PC-9 (cell line): Measurements from ENCODE around the gene CCDC192. TPM values are rescaled to one million over a fixed set of nuclear protein-coding genes. Genes with fewer than 3 reads are reported as not detected.

Experiments used
- BruUV-seq: library from RNA; stranded (reverse); fragments of 400-500 nt; replicated peaks from 2 replicates; lab custom pipeline; 2021; lab: Mats Ljungman, UMichigan
- CTCF ChIA-PET: fragments of 300-600 bp; sonication (Branson Sonifier 250); formaldehyde crosslinking; loops from one replicate; lab custom pipeline; 2022; ENCODE audit warnings: antibody characterized with exemption; lab: Charles Lee
- POLR2A ChIA-PET: fragments of 300-600 bp; sonication (Branson Sonifier 250); formaldehyde crosslinking; loops from one replicate; lab custom pipeline; 2022; ENCODE audit warnings: antibody characterized with exemption; ENCODE audit not compliant: unreplicated experiment; lab: Charles Lee
- DNase-seq, 2 experiments: peaks; one replicate each; pipeline versions ENCODE4 v3.0.0 to v3.0.0-alpha.2; 2015 to 2022; ENCODE audit warnings: mixed read lengths in 1 of 2
- H2AFZ ChIP-seq: fragments of 200-600 bp; sonication (generic); 2 replicates; pipeline ENCODE4 v1.8.1; 2017; ENCODE audit warnings: antibody characterized with exemption
- H3F3A ChIP-seq: fragments of 200-600 bp; sonication (generic); 2 replicates; pipeline ENCODE4 v1.8.1; 2017; ENCODE audit warnings: antibody characterized with exemption, mild to moderate bottlenecking, low read depth; ENCODE audit not compliant: insufficient read depth
- H3K27ac ChIP-seq: fragments of 200-600 bp; sonication (generic); 2 replicates; pipeline ENCODE4 v1.6.1; 2016; ENCODE audit warnings: mixed run types
- H3K27me3 ChIP-seq: fragments of 200-600 bp; sonication (generic); 2 replicates; pipeline ENCODE4 v1.6.1; 2016; ENCODE audit warnings: low read depth, mixed run types; ENCODE audit not compliant: insufficient read depth
- H3K36me3 ChIP-seq: fragments of 200-600 bp; sonication (generic); 2 replicates; pipeline ENCODE4 v1.6.1; 2016; ENCODE audit warnings: low read depth, mixed run types
- H3K4me1 ChIP-seq: fragments of 200-600 bp; sonication (generic); replicated peaks from 2 replicates; pipeline ENCODE4 v1.6.1; 2016; ENCODE audit warnings: mixed run types; ENCODE audit not compliant: insufficient read depth
- H3K4me2 ChIP-seq: fragments of 200-600 bp; sonication (generic); 2 replicates; pipeline ENCODE4 v1.6.1; 2017; ENCODE audit warnings: mixed run types
- H3K4me3 ChIP-seq: fragments of 200-600 bp; sonication (generic); 2 replicates; pipeline ENCODE4 v1.6.1; 2016; ENCODE audit warnings: mixed run types
- H3K79me2 ChIP-seq: fragments of 200-600 bp; sonication (generic); 2 replicates; pipeline ENCODE4 v1.6.1; 2017; ENCODE audit warnings: low read depth, mixed run types
- H3K9me2 ChIP-seq: fragments of 200-600 bp; sonication (generic); 2 replicates; pipeline ENCODE4 v1.8.1; 2017; ENCODE audit warnings: mild to moderate bottlenecking; ENCODE audit not compliant: insufficient read depth
- H3K9me3 ChIP-seq: fragments of 200-600 bp; sonication (generic); 2 replicates; pipeline ENCODE4 v1.8.1; 2016; ENCODE audit warnings: low read depth; ENCODE audit not compliant: insufficient read depth
- H4K20me1 ChIP-seq: fragments of 200-600 bp; sonication (generic); 2 replicates; pipeline ENCODE4 v1.8.1; 2017; ENCODE audit not compliant: insufficient read depth
- CTCF ChIP-seq: fragments of 200-600 bp; sonication (generic); conservative IDR thresholded peaks from 2 replicates; pipeline ENCODE4 v1.6.1; 2017; ENCODE audit warnings: mixed run types, antibody characterized with exemption, mild to moderate bottlenecking, moderate library complexity
- EZH2 ChIP-seq: fragments of 200-600 bp; sonication (generic); IDR thresholded peaks from 2 replicates; pipeline ENCODE4 v1.8.0; 2017; ENCODE audit warnings: antibody characterized with exemption, low read depth
- intact Hi-C: fragments of 100-400 bp; cut with micrococcal nuclease; formaldehyde crosslinking; loops from one replicate; pipeline ENCODE4 v1.10.0; 2022; ENCODE audit not compliant: unreplicated experiment
- total RNA-seq: library from RNA; stranded (reverse); gene quantifications from 2 replicates; pipeline ENCODE4 v1.2.3, GENCODE V29; 2021

CCDC192 gene
- total RNA-seq, 1 experiment from 2014 or later: not detected

GRCh38 chr5:127922603-127923002, 219.4 kb downstream of the CCDC192 start:
- intact Hi-C loops: no loop called here
- Histone ChIP-seq H3F3A (no peaks in the 10 kb centered on the region), H3K9me3 (no peaks in the 10 kb centered on the region), H3K4me2 (no peak overlapping the region), H3K27ac (no peak overlapping the region), H3K79me2 (no peaks in the 10 kb centered on the region), H3K4me1 (peaks cover 9% of the 10 kb centered on the region; the same call in 1 of the 2 replicates), H3K27me3 (no peaks in the 10 kb centered on the region), H4K20me1 (no peaks in the 10 kb centered on the region), H3K4me3 (no peak overlapping the region), H3K9me2 (no peaks in the 10 kb centered on the region), H2AFZ (no peak overlapping the region), H3K36me3 (no peaks in the 10 kb centered on the region)
- TF ChIP-seq CTCF (no peak), EZH2 (no peak)
- ChIA-PET CTCF (interaction anchor here (0.6 kb wide), 1 partner anchor 155 kb away, joined by 3 read pairs; no protein-coding TSS in a partner anchor), POLR2A (no interaction called here)
- no peak for DNase-seq
- BruUV-seq: no TSS peak

GRCh38 chr5:127923804-127924570, 220.8 kb downstream of the CCDC192 start:
- H3K9me2 ChIP-seq: no peaks in the 10 kb centered on the region
- H3K79me2 ChIP-seq: no peaks in the 10 kb centered on the region
- ChIA-PET POLR2A (interaction anchor here (0.5 kb wide), 2 partner anchors 15 to 138 kb away, joined by 4 to 5 read pairs; no protein-coding TSS in a partner anchor), CTCF (no interaction called here)
- DNase-seq: no peak
- intact Hi-C loops: no loop called here
- H3K36me3 ChIP-seq: no peaks in the 10 kb centered on the region
- no peak overlapping the region for H3K4me3 ChIP-seq
- TF ChIP-seq CTCF (no peak), EZH2 (no peak)
- no peaks in the 10 kb centered on the region for H4K20me1 ChIP-seq
- no peak overlapping the region for H3K27ac ChIP-seq
- peaks cover 9% of the 10 kb centered on the region; the same call in 1 of the 2 replicates for H3K4me1 ChIP-seq
- no peak overlapping the region for H2AFZ ChIP-seq
- no peaks in the 10 kb centered on the region for H3F3A ChIP-seq
- no peaks in the 10 kb centered on the region for H3K9me3 ChIP-seq
- no TSS peak for BruUV-seq
- no peak overlapping the region for H3K4me2 ChIP-seq
- H3K27me3 ChIP-seq: no peaks in the 10 kb centered on the region

- Histone ChIP-seq H2AFZ (no peak overlapping the region), H3K79me2 (no peaks in the 10 kb centered on the region), H3K9me3 (no peaks in the 10 kb centered on the region; the same call in 1 of the 2 replicates), H3K9me2 (no peaks in the 10 kb centered on the region), H4K20me1 (no peaks in the 10 kb centered on the region), H3K27me3 (no peaks in the 10 kb centered on the region), H3K4me1 (peaks cover 9% of the 10 kb centered on the region; the same call in 1 of the 2 replicates), H3K36me3 (no peaks in the 10 kb centered on the region), H3F3A (peaks cover 6% of the 10 kb centered on the region; the same call in 1 of the 2 replicates), H3K4me3 (no peak overlapping the region), H3K4me2 (no peak overlapping the region), H3K27ac (no peak overlapping the region)
- no peak for TF ChIP-seq EZH2
- TF ChIP-seq CTCF: no peak
- BruUV-seq: no TSS peak
- ChIA-PET CTCF (no interaction called here), POLR2A (interaction anchor here (0.5 kb wide), 1 partner anchor 138 kb away, joined by 5 read pairs; no protein-coding TSS in a partner anchor)
- no peak for DNase-seq
- intact Hi-C loops: no loop called here
Observed at GRCh38 chr5:127924606-127925005, 221.4 kb downstream of the CCDC192 start.
